Measurements from ENCODE around the gene GPR180.

Gene GPR180

GRCh38 chr13:94583926-94584325, 17.7 kb upstream of the GPR180 start:
- no peak overlapping the region for H3K27ac ChIP-seq
- TF ChIP-seq, protein P1, sequence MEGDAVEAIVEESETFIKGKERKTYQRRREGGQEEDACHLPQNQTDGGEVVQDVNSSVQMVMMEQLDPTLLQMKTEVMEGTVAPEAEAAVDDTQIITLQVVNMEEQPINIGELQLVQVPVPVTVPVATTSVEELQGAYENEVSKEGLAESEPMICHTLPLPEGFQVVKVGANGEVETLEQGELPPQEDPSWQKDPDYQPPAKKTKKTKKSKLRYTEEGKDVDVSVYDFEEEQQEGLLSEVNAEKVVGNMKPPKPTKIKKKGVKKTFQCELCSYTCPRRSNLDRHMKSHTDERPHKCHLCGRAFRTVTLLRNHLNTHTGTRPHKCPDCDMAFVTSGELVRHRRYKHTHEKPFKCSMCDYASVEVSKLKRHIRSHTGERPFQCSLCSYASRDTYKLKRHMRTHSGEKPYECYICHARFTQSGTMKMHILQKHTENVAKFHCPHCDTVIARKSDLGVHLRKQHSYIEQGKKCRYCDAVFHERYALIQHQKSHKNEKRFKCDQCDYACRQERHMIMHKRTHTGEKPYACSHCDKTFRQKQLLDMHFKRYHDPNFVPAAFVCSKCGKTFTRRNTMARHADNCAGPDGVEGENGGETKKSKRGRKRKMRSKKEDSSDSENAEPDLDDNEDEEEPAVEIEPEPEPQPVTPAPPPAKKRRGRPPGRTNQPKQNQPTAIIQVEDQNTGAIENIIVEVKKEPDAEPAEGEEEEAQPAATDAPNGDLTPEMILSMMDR (conservative IDR thresholded peaks at IDR 0.05), result no peak

- TF ChIP-seq, protein P1 (conservative IDR thresholded peaks at IDR 0.05), result no peak
These were observed 16.0 kb upstream of the GPR180 start for GRCh38 chr13:94585543-94586101.

GRCh38 chr13:94586371-94586770, 15.3 kb upstream of the GPR180 start:
- TF ChIP-seq, protein P1 (conservative IDR thresholded peaks at IDR 0.05), result no peak
- no peak overlapping the region for H3K27ac ChIP-seq

More at GRCh38 chr13:94585543-94586101, 16.0 kb upstream of the GPR180 start:
- no peak overlapping the region for H3K27ac ChIP-seq

DNA sequence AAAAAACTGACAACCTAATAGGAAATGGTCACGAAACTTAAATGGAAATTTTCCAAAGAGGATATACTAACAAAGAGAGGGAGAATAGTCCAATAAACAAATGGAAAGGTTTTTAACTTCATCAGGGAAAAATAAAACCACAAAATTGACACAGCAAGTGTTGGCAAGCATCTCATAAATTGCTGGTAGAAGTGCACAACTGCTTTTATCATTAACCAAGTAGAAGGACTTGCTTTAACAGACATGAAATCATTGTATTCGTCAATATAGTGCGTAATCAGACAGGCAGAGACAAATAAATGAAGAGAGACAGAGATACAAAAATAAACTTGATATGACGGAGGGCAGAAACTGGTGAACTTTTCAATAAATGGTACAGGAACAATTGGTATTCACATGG, 13.1 kb upstream of the GPR180 start:
- TF ChIP-seq, protein P1 (conservative IDR thresholded peaks at IDR 0.05), result no peak
- no peak overlapping the region for H3K27ac ChIP-seq

- TF ChIP-seq, protein P1 (conservative IDR thresholded peaks at IDR 0.05), result no peak
- no peak overlapping the region for H3K27ac ChIP-seq
These were observed 10.9 kb upstream of the GPR180 start for GRCh38 chr13:94590744-94591143.

GRCh38 chr13:94595001-94595949, 6.4 kb upstream of the GPR180 start:
- TF ChIP-seq, protein P1 (conservative IDR thresholded peaks at IDR 0.05), result no peak

DNA sequence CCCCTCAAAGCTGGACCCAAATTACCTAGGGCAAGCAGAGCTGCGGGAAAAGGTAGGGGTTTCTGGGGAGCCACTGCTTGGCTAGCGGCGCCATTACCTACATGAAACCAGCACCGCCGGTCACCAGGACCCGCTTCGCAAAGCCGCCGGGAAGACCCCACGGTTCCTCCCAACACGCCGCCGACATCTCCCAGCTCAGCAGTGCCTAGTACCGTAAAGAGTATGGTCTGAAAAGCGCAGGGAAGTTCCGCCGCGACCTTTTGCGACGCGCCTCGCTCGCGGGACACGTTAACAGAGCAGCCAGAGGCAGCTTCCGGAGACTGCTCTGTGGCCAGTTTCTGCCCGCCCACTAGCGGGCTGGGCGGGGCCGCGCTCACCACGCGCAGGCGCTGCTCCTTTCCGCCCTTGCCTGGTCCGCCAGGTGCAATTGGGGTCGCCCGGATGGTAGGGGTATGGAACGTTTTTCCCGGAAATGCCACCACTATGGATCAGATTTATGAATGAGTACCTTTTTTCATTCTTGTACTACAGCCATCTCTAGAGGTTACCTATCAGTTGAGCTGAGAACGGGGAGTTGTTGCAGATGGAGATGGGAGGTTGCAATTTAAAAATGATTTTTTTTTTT, 5.6 kb upstream of the GPR180 start, which contains the start of gene TGDS:
Gene TGDS, minus strand, starts transcription at position 203 of the 625 bp plus-strand sequence. Its CDS starts 16 bp downstream, at position 187.
- peak within 1 kb of the TSS; percentile 84 for H3K27ac ChIP-seq
- TF ChIP-seq, protein P1 (conservative IDR thresholded peaks at IDR 0.05), result no peak

More at GRCh38 chr13:94595001-94595949, 6.4 kb upstream of the GPR180 start:
- H3K27ac ChIP-seq, result peak overlapping the region; percentile 84
